K562 (cell line): Measurements from ENCODE around the gene TTC23L. TPM values are rescaled to one million over a fixed set of nuclear protein-coding genes. Genes with fewer than 3 reads are reported as not detected.

ENCODE experiments used
- ATAC-seq: fragments of 200-7000 bp; cut with Tn5 transposase; 3 replicates; pipeline ENCODE4 v1.9.1; 2020; ENCODE audit warnings: moderate library complexity
- BruUV-seq: library from RNA; stranded (reverse); fragments of 400-500 nt; replicated peaks from 2 replicates; lab custom pipeline; 2021; lab: Mats Ljungman, UMichigan
- CTCF ChIA-PET: fragments of 300-600 bp; formaldehyde crosslinking; extraction: SDS; loops from one replicate; lab custom pipeline; 2021; ENCODE audit warnings: low intra/inter-chr PET ratio; lab: Yijun Ruan, JAX
- POLR2A ChIA-PET: fragments of 300-600, 350-650 bp; sonication (Branson Sonifier 250); formaldehyde crosslinking; extraction: SDS; loops from one replicate; lab custom pipeline; 2021; ENCODE audit warnings: antibody characterized with exemption, inconsistent platforms; lab: Yijun Ruan, JAX
- DNase-seq, 4 experiments: peaks; one replicate each; pipeline versions ENCODE4 v3.0.0 to v3.0.0-alpha.2; 2011 to 2018; ENCODE audit warnings: low spot score in 3 of 4, mixed read lengths in 3 of 4; ENCODE audit errors: extremely low read depth in 1 of 4
- FAIRE-seq: peaks from 2 replicates; lab custom pipeline; 2011; peaks lifted over from hg19 to GRCh38; lab: Jason Lieb, UNC
- H2AFZ ChIP-seq: 2 replicates; pipeline ENCODE4 v1.6.0; 2011; ENCODE audit warnings: low read depth, low read length, control low read depth, inconsistent platforms
- H3K27ac ChIP-seq: fragments of 200-600 bp; 3 replicates; pipeline ENCODE4 v1.8.0; 2011; ENCODE audit warnings: low read depth, mild to moderate bottlenecking, control low read depth, inconsistent platforms, low read length, moderate library complexity, mixed read lengths; ENCODE audit errors: extremely low read depth
- H3K27me3 ChIP-seq, 2 experiments: fragments of 300-600 bp in 1 of 2; 2 replicates in 1 of 2; 3 replicates in 1 of 2; pipeline versions ENCODE4 v1.6.0 to v1.8.0; 2011; ENCODE audit warnings: inconsistent platforms in 2 of 2, low read length in 2 of 2, mild to moderate bottlenecking in 1 of 2, mixed read lengths in 1 of 2, moderate library complexity in 1 of 2; ENCODE audit not compliant: control insufficient read depth in 2 of 2, insufficient read depth in 2 of 2
- H3K36me3 ChIP-seq: fragments of 300-600 bp; 3 replicates; pipeline ENCODE4 v1.8.0; 2011; ENCODE audit warnings: mild to moderate bottlenecking, low read length, inconsistent platforms; ENCODE audit not compliant: control insufficient read depth, insufficient read depth
- H3K4me1 ChIP-seq, 2 experiments: fragments of 200-600 bp in 1 of 2; replicated peaks in 1 of 2; 2 replicates in 1 of 2; 3 replicates in 1 of 2; pipeline versions ENCODE4 v1.5.1 to v1.8.0; 2011; ENCODE audit warnings: inconsistent platforms in 2 of 2, low read length in 2 of 2, mild to moderate bottlenecking in 1 of 2, mixed read lengths in 1 of 2, moderate library complexity in 1 of 2; ENCODE audit not compliant: control insufficient read depth in 2 of 2, insufficient read depth in 2 of 2
- H3K4me2 ChIP-seq: 2 replicates; pipeline ENCODE4 v1.6.1; 2011; ENCODE audit warnings: low read length, control low read depth, inconsistent platforms, mixed read lengths; ENCODE audit not compliant: insufficient read depth
- H3K4me3 ChIP-seq: fragments of 200-600 bp; sonication (generic), shearing (Covaris generic); 2 replicates; pipeline ENCODE4 v1.5.1; 2016; ENCODE audit warnings: control low read depth, inconsistent platforms
- H3K79me2 ChIP-seq: fragments of 200-600 bp; 3 replicates; pipeline ENCODE4 v1.8.0; 2011; ENCODE audit warnings: low read length, inconsistent platforms; ENCODE audit not compliant: control insufficient read depth, insufficient read depth
- H3K9ac ChIP-seq, 2 experiments: 2 replicates each; pipeline versions ENCODE4 v1.6.0 to v1.6.1; 2011; ENCODE audit warnings: low read depth in 2 of 2, low read length in 2 of 2, control low read depth in 1 of 2, inconsistent platforms in 1 of 2, mild to moderate bottlenecking in 1 of 2, mixed read lengths in 1 of 2; ENCODE audit not compliant: insufficient read depth in 1 of 2
- H3K9me1 ChIP-seq: one replicate; pipeline ENCODE4 v1.6.0; 2011; ENCODE audit warnings: inconsistent platforms, mild to moderate bottlenecking, low read length, moderate library complexity; ENCODE audit not compliant: control insufficient read depth, insufficient read depth
- H3K9me3 ChIP-seq: replicated peaks from 2 replicates; pipeline ENCODE4 v1.5.1; 2011; ENCODE audit warnings: low read depth, low read length, inconsistent platforms; ENCODE audit not compliant: control insufficient read depth, insufficient read depth
- H4K20me1 ChIP-seq: replicated peaks from 2 replicates; pipeline ENCODE4 v1.6.1; 2011; ENCODE audit warnings: low read length, inconsistent platforms, mixed read lengths; ENCODE audit not compliant: control insufficient read depth, insufficient read depth
- ARID1B ChIP-seq: fragments of 450-650 bp; IDR thresholded peaks from 2 replicates; pipeline ENCODE4 v1.6.1; 2016; ENCODE audit warnings: antibody characterized with exemption, mild to moderate bottlenecking, inconsistent platforms
- CBFA2T3 ChIP-seq: fragments of 450-650 bp; IDR thresholded peaks from 2 replicates; pipeline ENCODE4 v1.6.1; 2017
- CBX1 ChIP-seq: sonication (generic); IDR thresholded peaks from 2 replicates; pipeline ENCODE4 v1.6.1; 2016; ENCODE audit warnings: antibody characterized with exemption, low read depth, mild to moderate bottlenecking
- DPF2 ChIP-seq: fragments of 450-650 bp; IDR thresholded peaks from 2 replicates; pipeline ENCODE4 v1.6.1; 2016
- GTF2E2 ChIP-seq: fragments of 200-800 bp; sonication (Bioruptor generic); IDR thresholded peaks from 2 replicates; pipeline ENCODE4 v1.6.1; 2016; ENCODE audit warnings: missing genetic modification characterization, missing compliant biosample characterization
- HOMEZ ChIP-seq: fragments of 250-450 bp; sonication (Bioruptor Pico); IDR thresholded peaks from 2 replicates; pipeline ENCODE4 v1.4.0; 2020; ENCODE audit warnings: mild to moderate bottlenecking, moderate library complexity
- PHB ChIP-seq: fragments of 250-450 bp; sonication (Bioruptor Pico); IDR thresholded peaks from 2 replicates; pipeline ENCODE4 v1.5.0; 2021
- PHF20 ChIP-seq: fragments of 450-650 bp; IDR thresholded peaks from 2 replicates; pipeline ENCODE4 v1.6.1; 2018; ENCODE audit not compliant: partially characterized antibody
- SMARCA5 ChIP-seq: fragments of 450-650 bp; IDR thresholded peaks from 2 replicates; pipeline ENCODE4 v1.6.1; 2016
- TAL1 ChIP-seq: fragments of 450-650 bp; IDR thresholded peaks from 2 replicates; pipeline ENCODE4 v1.6.1; 2016; ENCODE audit warnings: mild to moderate bottlenecking
- TCF3 ChIP-seq: sonication (generic); formaldehyde crosslinking; IDR thresholded peaks from 2 replicates; pipeline ENCODE4 v1.4.0; 2020; ENCODE audit warnings: mild to moderate bottlenecking, missing genetic modification reagents
- TEAD4 ChIP-seq, 2 experiments: sonication (generic) in 1 of 2; formaldehyde crosslinking in 1 of 2; IDR thresholded peaks; 2 replicates each; pipeline versions ENCODE4 v1.6.1 to v1.8.0; 2012 to 2022; ENCODE audit warnings: borderline replicate concordance in 1 of 2, inconsistent platforms in 1 of 2, low read length in 1 of 2, mild to moderate bottlenecking in 1 of 2, missing genetic modification reagents in 1 of 2
- USF1 ChIP-seq: sonication (generic); formaldehyde crosslinking; IDR thresholded peaks from 2 replicates; pipeline ENCODE4 v1.9.0; 2022; ENCODE audit warnings: mild to moderate bottlenecking, missing genetic modification reagents
- ZNF224 ChIP-seq: sonication (generic); formaldehyde crosslinking; IDR thresholded peaks from 2 replicates; pipeline ENCODE4 v1.8.0; 2022; ENCODE audit warnings: mild to moderate bottlenecking, missing genetic modification reagents
- ZNF644 ChIP-seq: fragments of 200-800 bp; sonication (Bioruptor generic); IDR thresholded peaks from 2 replicates; pipeline ENCODE4 v1.6.1; 2016; ENCODE audit warnings: low read depth, missing genetic modification characterization, missing compliant biosample characterization
- ZNF75A ChIP-seq: fragments of 450-650 bp; formaldehyde crosslinking; IDR thresholded peaks from 2 replicates; pipeline ENCODE4 v1.4.0; 2020; ENCODE audit warnings: mild to moderate bottlenecking
- WGBS: fragments of 100-300 bp; shearing (Covaris generic); methylation state at CpG from one replicate; pipeline ENCODE4 v1.1.6; 2016; ENCODE audit warnings: low coverage, mixed read lengths; ENCODE audit not compliant: insufficient coverage; ENCODE audit errors: missing lambda C conversion rate; 5-methylcytosine and 5-hydroxymethylcytosine counted together
- in situ Hi-C: fragments of 300-500 bp; cut with MboI; formaldehyde crosslinking; loops from 4 replicates; pipeline ENCODE4 v1.15.0; 2018; ENCODE audit warnings: inconsistent platforms, mixed read lengths
- intact Hi-C: fragments of 100-400 bp; cut with micrococcal nuclease; formaldehyde crosslinking; loops from 2 replicates; pipeline ENCODE4 v1.14.2; 2022
- polyA plus RNA-seq, 8 experiments: library from polyadenylated mRNA; depleted of rRNA in 4 of 8; stranded (reverse) in 5 of 8; unstranded in 3 of 8; fragments of >200 nt; fragmentation: Nextera tagmentation in 2 of 8; fragmentation: Illumina TruSeq in 1 of 8; extraction: Ambion mirVana in 2 of 8; extraction: Trizol in 1 of 8; gene quantifications; 2 replicates each; pipeline versions ENCODE4 v1.2.1 to v1.2.3, GENCODE V29; 2011 to 2014; ENCODE audit warnings: inconsistent platforms in 1 of 8, missing spikeins in 1 of 8
- total RNA-seq, 7 experiments: library from RNA; depleted of rRNA in 6 of 7; stranded (reverse); fragments of >200 nt in 6 of 7; fragmentation: Illumina TruSeq in 2 of 7; extraction: Trizol in 2 of 7; gene quantifications; 2 replicates each; pipeline versions ENCODE4 v1.2.1 to v1.2.3, GENCODE V29; 2011 to 2021; ENCODE audit warnings: low replicate concordance in 1 of 7

Gene TTC23L
- total and polyA plus RNA-seq, 9 of the 15 experiments (the other 6 are each of a cell fraction or from before 2014, with no cell fraction given), result 0.03 to 0.32 (median 0.14) TPM; not detected in 2

- H3K36me3 ChIP-seq, result peaks cover 29% of the 10 kb centered on the region; the same call in 2 of the 3 replicates
- H3K79me2 ChIP-seq, result no peaks in the 10 kb centered on the region
- H3K9me1 ChIP-seq, result no peaks in the 10 kb centered on the region
- DNase-seq, result no peak
- ATAC-seq, result no peak
- in situ Hi-C loops, result no loop called here
- H3K9me3 ChIP-seq, result no peaks in the 10 kb centered on the region
- H3K27me3 ChIP-seq, result no peaks in the 10 kb centered on the region
- ChIA-PET POLR2A (interaction anchor here (1.1 kb wide), 1 partner anchor 14 kb away, joined by 4 read pairs; no protein-coding TSS in a partner anchor), CTCF (no interaction called here)
- no peak overlapping the region for H3K27ac ChIP-seq
- no peak overlapping the region for H3K4me3 ChIP-seq
- WGBS, result 76% methylated on average over 3 of the region's 3 CpGs
- no peak for FAIRE-seq
- H2AFZ ChIP-seq, result no peak overlapping the region
- intact Hi-C loops, result no loop called here
- H3K4me1 ChIP-seq, result no peaks in the 10 kb centered on the region; a peak in 2 of 5 replicates
- H3K4me2 ChIP-seq, result no peak overlapping the region
- BruUV-seq, result no TSS peak
- H3K9ac ChIP-seq, result no peak overlapping the region
- no peaks in the 10 kb centered on the region for H4K20me1 ChIP-seq
- TF ChIP-seq CBX1 (no peak), HOMEZ (no peak), PHF20 (no peak)
- TF ChIP-seq, all 486 proteins: peak for 0
These were observed 20.2 kb upstream of the TTC23L start for GRCh38 chr5:34818717-34819116.

- ChIA-PET POLR2A (interaction anchor here (0.7 to 1.6 kb wide), 2 partner anchors 8 to 9 kb away, joined by 3 read pairs; no protein-coding TSS in a partner anchor), CTCF (no interaction called here)
- Histone ChIP-seq H3K4me2 (no peak overlapping the region), H3K27ac (no peak overlapping the region), H3K36me3 (peaks cover 34% of the 10 kb centered on the region; the same call in 2 of the 3 replicates), H3K9ac (no peak overlapping the region), H3K27me3 (no peaks in the 10 kb centered on the region), H4K20me1 (no peaks in the 10 kb centered on the region), H3K4me1 (no peaks in the 10 kb centered on the region; a peak in 2 of 5 replicates), H3K4me3 (no peak overlapping the region), H3K9me3 (no peaks in the 10 kb centered on the region), H3K9me1 (no peaks in the 10 kb centered on the region), H2AFZ (no peak overlapping the region), H3K79me2 (no peaks in the 10 kb centered on the region)
- ATAC-seq, result peak; percentile 25; the same call in 1 of the 3 replicates
- FAIRE-seq, result no peak
- no TSS peak for BruUV-seq
- DNase-seq, result no peak
- 33% methylated on average over 1 of the region's 1 CpG for WGBS
- in situ Hi-C loops, result no loop called here
- intact Hi-C loops, result no loop called here
- TF ChIP-seq USF1 (CRISPR knock-in tag) (no peak), GTF2E2 (tag) (no peak), SMARCA5 (no peak), CBFA2T3 (peak; percentile 61), ZNF644 (tag) (no peak), DPF2 (peak; percentile 28; the same call in 1 of the 2 replicates), TCF3 (CRISPR knock-in tag) (peak; percentile 83), PHB (CRISPR knock-in tag) (no peak), ZNF75A (CRISPR knock-in tag) (no peak), TEAD4 (IDR thresholded peaks at IDR 0.05; ENCODE audit: low read length) (peak; percentile 75), TEAD4 (CRISPR knock-in tag; IDR thresholded peaks at IDR 0.05; ENCODE audit: borderline replicate concordance) (no peak), TAL1 (peak; percentile 50; the same call in 1 of the 2 replicates), ARID1B (peak; percentile 58; the same call in 1 of the 2 replicates), ZNF224 (CRISPR knock-in tag) (no peak)
These were observed 18.4 kb upstream of the TTC23L start for GRCh38 chr5:34820593-34820992.
